ENCODE data around the gene SP2.

SP2 gene

GRCh38 chr17:47973541-47973940 lies 77.5 kb downstream of the SP2 start:
- no peak for DNase-seq (ENCODE audit: low read depth in 2 of 2)

GRCh38 chr17:47975189-47975822 lies 79.3 kb downstream of the SP2 start:
- no peak for DNase-seq (ENCODE audit: low read depth in 2 of 2)

GRCh38 chr17:47975823-47976205 lies 79.8 kb downstream of the SP2 start:
- no peak for DNase-seq (ENCODE audit: low read depth in 2 of 2)

- no peak for DNase-seq (ENCODE audit: low read depth in 2 of 2)
These were observed 82.3 kb downstream of the SP2 start for GRCh38 chr17:47978324-47978723.
